Kidney (tissue), 14 donors: ENCODE measurements around the gene NBEA. TPM values are rescaled to one million over a fixed set of nuclear protein-coding genes. Genes with fewer than 3 reads are reported as not detected.
"Not testable (repeated sequence)": the region's sequence is repeated elsewhere in the genome, so short reads cannot be mapped to it uniquely, and the experiment has no call there.

Source experiments
- DNase-seq, 5 donors: peaks; one replicate each; pipeline ENCODE4 v3.0.0-alpha.2; 2013 to 2020
- FAIRE-seq: peaks from 2 replicates; lab custom pipeline; 2012; peaks lifted over from hg19 to GRCh38; lab: Jason Lieb, UNC
- H3K27ac ChIP-seq, 2 donors: one replicate each; pipeline ENCODE4 v1.7.0; 2013; ENCODE audit warnings: low read depth in 2 of 2, low read length in 2 of 2, inconsistent platforms in 1 of 2
- H3K27me3 ChIP-seq: one replicate; pipeline ENCODE4 v1.7.1; 2013; ENCODE audit warnings: low read length, inconsistent platforms; ENCODE audit not compliant: control insufficient read depth, insufficient read depth
- H3K36me3 ChIP-seq, 3 donors: one replicate each; pipeline versions ENCODE4 v1.7.0 to v1.7.1; 2013; ENCODE audit warnings: low read length in 3 of 3, control low read depth in 1 of 3, inconsistent platforms in 1 of 3; ENCODE audit not compliant: insufficient read depth in 3 of 3, control insufficient read depth in 2 of 3
- H3K4me1 ChIP-seq, 3 donors: one replicate each; pipeline versions ENCODE4 v1.7.0 to v1.7.1; 2013; ENCODE audit warnings: low read length in 3 of 3, inconsistent platforms in 1 of 3, low read depth in 1 of 3; ENCODE audit not compliant: control insufficient read depth in 2 of 3, insufficient read depth in 2 of 3
- H3K4me3 ChIP-seq, 3 donors: one replicate each; pipeline versions ENCODE4 v1.7.0 to v1.8.1; 2013; ENCODE audit warnings: low read length in 3 of 3, control low read depth in 1 of 3, inconsistent platforms in 1 of 3
- H3K9ac ChIP-seq, 3 donors: one replicate each; pipeline versions ENCODE4 v1.7.0 to v1.7.1; 2013; ENCODE audit warnings: low read length in 3 of 3, control low read depth in 1 of 3, inconsistent platforms in 1 of 3
- H3K9me3 ChIP-seq, 3 donors: one replicate each; pipeline versions ENCODE4 v1.7.0 to v1.7.1; 2013; ENCODE audit warnings: low read length in 3 of 3, control low read depth in 1 of 3, inconsistent platforms in 1 of 3; ENCODE audit not compliant: control insufficient read depth in 2 of 3, insufficient read depth in 1 of 3
- intact Hi-C: fragments of 100-400 bp; cut with DNase I; formaldehyde crosslinking; loops from one replicate; pipeline ENCODE4 v1.11.1; 2022
- polyA plus RNA-seq: library from polyadenylated mRNA; stranded (reverse); fragments of 350-450 nt; fragmentation: Illumina TruSeq; extraction: RNeasy Lipid Tissue Mini Kit (QIAGEN cat#74804); gene quantifications from one replicate; pipeline ENCODE4 v1.2.3, GENCODE V29; 2014; ENCODE audit warnings: low read depth, low replicate concordance; ENCODE audit not compliant: insufficient read depth
- total RNA-seq: library from RNA; stranded (reverse); fragmentation: NEBNext Ultra II Directional; extraction: Animal tissue kit (Norgen Biotek cat#: 25700); gene quantifications from one replicate; pipeline ENCODE4 v1.2.1, GENCODE V29; 2021
- TF ChIP-seq, protein P1 (sequence below): IDR thresholded peaks from 3 replicates; pipeline ENCODE4 v1.5.1; 2012; ENCODE audit warnings: mild to moderate bottlenecking, moderate library complexity, borderline replicate concordance; ENCODE audit not compliant: insufficient read depth; ENCODE audit errors: extremely low read depth
- donor health status: control.
- donor health status: control.
- donor health status: control.
- donor health status: control.
- donor health status: control.
- donor health status: DM: yes; HTN: yes; CAD: no.
- donor health status: Normal renal cell carcinoma (clear cell type).

The NBEA gene
- total and polyA plus RNA-seq, 2 donors from 2014 or later, result 4.7 to 14.6 TPM

DNA sequence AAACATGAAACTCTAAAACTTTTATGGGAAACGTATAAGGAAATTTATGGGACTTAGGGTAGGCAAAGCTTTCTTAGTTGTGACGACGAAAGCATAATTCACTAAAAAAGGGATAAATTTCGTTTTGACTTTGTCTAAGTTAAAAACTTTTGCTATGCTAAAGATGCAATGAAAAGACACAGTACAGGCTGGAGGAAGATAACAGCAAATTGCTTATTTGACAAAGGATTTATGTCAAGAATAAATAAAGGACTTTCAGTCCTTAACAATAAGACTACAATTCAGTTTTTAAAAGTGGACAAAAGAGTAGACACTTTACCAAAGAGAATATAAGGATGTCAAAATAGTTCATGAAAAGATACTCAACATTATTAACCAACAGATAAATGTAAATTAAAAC lies 150.2 kb downstream of the NBEA start:
- no peaks in the 10 kb centered on the region for H3K27me3 ChIP-seq

DNA sequence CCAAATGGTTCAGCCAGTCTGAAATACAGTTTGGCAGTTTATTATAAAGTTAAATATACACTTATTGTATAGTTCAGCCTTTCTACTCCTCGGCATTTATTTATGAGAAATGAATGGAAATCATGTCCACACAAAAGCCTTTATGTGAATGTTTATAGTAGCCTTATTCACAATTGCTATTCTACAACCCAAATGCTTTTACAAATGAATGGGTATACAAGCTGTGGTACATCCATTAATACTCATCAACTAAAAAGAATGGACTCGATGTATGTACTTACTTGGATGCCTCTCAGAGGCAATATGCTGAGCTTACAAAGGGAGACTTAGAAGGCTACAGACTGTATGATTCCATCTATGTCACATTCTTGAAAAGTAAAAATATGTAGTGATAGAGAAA lies 150.7 kb downstream of the NBEA start:
- intact Hi-C loops, result no loop called here
- H3K9ac ChIP-seq, result no peak overlapping the region
- H3K27me3 ChIP-seq, result no peaks in the 10 kb centered on the region
- peaks cover 0 to 5% (median 0%) of the 10 kb centered on the region in 3 donors for H3K36me3 ChIP-seq
- H3K4me1 ChIP-seq, result no peaks in the 10 kb centered on the region
- H3K4me3 ChIP-seq, result no peak overlapping the region
- H3K9me3 ChIP-seq, result no peaks in the 10 kb centered on the region
- DNase-seq (no peak), FAIRE-seq (no peak)
- H3K27ac ChIP-seq, result no peak overlapping the region
- TF ChIP-seq, protein P1, sequence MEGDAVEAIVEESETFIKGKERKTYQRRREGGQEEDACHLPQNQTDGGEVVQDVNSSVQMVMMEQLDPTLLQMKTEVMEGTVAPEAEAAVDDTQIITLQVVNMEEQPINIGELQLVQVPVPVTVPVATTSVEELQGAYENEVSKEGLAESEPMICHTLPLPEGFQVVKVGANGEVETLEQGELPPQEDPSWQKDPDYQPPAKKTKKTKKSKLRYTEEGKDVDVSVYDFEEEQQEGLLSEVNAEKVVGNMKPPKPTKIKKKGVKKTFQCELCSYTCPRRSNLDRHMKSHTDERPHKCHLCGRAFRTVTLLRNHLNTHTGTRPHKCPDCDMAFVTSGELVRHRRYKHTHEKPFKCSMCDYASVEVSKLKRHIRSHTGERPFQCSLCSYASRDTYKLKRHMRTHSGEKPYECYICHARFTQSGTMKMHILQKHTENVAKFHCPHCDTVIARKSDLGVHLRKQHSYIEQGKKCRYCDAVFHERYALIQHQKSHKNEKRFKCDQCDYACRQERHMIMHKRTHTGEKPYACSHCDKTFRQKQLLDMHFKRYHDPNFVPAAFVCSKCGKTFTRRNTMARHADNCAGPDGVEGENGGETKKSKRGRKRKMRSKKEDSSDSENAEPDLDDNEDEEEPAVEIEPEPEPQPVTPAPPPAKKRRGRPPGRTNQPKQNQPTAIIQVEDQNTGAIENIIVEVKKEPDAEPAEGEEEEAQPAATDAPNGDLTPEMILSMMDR, result no peak

More for the DNA sequence above, 150.2 kb downstream of the NBEA start:
- H3K9me3 ChIP-seq, result no peaks in the 10 kb centered on the region
- H3K4me1 ChIP-seq, result no peaks in the 10 kb centered on the region
- peaks cover 0 to 5% (median 0%) of the 10 kb centered on the region in 3 donors for H3K36me3 ChIP-seq
- FAIRE-seq, result no peak
- no peak overlapping the region for H3K4me3 ChIP-seq
- TF ChIP-seq, protein P1, result no peak
- intact Hi-C loops, result no loop called here
- H3K27ac ChIP-seq, result no peak overlapping the region
- no peak overlapping the region for H3K9ac ChIP-seq
- peak in 1 of 5 donors; percentile 2 for DNase-seq

GRCh38 chr13:35093356-35093755 lies 151.3 kb downstream of the NBEA start:
- FAIRE-seq (no peak), DNase-seq (no peak)
- Histone ChIP-seq H3K27me3 (no peaks in the 10 kb centered on the region), H3K4me1 (no peaks in the 10 kb centered on the region), H3K9ac (no peak overlapping the region), H3K9me3 (no peaks in the 10 kb centered on the region), H3K36me3 (peaks cover 0 to 5% (median 0%) of the 10 kb centered on the region in 3 donors), H3K4me3 (no peak overlapping the region), H3K27ac (no peak overlapping the region)
- TF ChIP-seq, protein P1, result no peak
- intact Hi-C loops, result no loop called here

- H3K9ac ChIP-seq, H3K27me3 ChIP-seq: not testable (repeated sequence)
- FAIRE-seq, result peak; percentile 25
These were observed 164.7 kb downstream of the NBEA start for GRCh38 chr13:35106771-35107170.

More at GRCh38 chr13:35106771-35107170, 164.7 kb downstream of the NBEA start:
- intact Hi-C loops, H3K4me1 ChIP-seq, H3K36me3 ChIP-seq, H3K4me3 ChIP-seq, DNase-seq, H3K27ac ChIP-seq, H3K9me3 ChIP-seq: not testable (repeated sequence)
